Testis (tissue), 2 donors: ENCODE data around the gene SLC9A9.

Source experiments
- POLR2A ChIP-seq: fragments of 450-650 bp; IDR thresholded peaks from one replicate; pipeline ENCODE4 v1.6.1; 2017; ENCODE audit warnings: antibody characterized with exemption, mild to moderate bottlenecking, moderate library complexity
- TF ChIP-seq, protein P1 (sequence below), 3 experiments: fragments of 450-650 bp in 2 of 3; fragments of 200-600 bp in 1 of 3; sonication (generic) in 1 of 3; IDR thresholded peaks; one replicate each; pipeline ENCODE4 v1.5.1; 2016 to 2019; ENCODE audit warnings: antibody characterized with exemption in 3 of 3, mild to moderate bottlenecking in 2 of 3, moderate library complexity in 1 of 3

DNA sequence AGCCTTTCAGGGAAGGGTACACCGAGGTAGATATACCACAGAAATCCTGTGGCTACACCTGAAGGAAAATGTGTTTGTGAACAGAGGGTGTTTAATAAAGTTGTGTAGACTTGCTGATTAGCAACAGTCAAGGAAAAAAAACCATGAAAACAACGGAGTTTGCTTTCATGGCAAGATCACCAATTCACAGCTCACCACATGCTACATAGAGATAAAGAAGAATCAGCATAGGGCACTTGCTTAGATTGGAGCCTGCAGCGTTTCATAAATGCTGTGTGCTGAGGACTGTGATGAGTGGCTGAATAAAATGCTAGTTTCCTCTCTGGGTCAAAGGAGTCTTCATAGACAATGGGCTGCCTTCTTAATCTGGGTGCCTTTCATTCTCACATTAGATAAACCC lies 257.6 kb downstream of the SLC9A9 start:
- TF ChIP-seq, protein P1, sequence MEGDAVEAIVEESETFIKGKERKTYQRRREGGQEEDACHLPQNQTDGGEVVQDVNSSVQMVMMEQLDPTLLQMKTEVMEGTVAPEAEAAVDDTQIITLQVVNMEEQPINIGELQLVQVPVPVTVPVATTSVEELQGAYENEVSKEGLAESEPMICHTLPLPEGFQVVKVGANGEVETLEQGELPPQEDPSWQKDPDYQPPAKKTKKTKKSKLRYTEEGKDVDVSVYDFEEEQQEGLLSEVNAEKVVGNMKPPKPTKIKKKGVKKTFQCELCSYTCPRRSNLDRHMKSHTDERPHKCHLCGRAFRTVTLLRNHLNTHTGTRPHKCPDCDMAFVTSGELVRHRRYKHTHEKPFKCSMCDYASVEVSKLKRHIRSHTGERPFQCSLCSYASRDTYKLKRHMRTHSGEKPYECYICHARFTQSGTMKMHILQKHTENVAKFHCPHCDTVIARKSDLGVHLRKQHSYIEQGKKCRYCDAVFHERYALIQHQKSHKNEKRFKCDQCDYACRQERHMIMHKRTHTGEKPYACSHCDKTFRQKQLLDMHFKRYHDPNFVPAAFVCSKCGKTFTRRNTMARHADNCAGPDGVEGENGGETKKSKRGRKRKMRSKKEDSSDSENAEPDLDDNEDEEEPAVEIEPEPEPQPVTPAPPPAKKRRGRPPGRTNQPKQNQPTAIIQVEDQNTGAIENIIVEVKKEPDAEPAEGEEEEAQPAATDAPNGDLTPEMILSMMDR (IDR thresholded peaks at IDR 0.05), result no peak
- no peak for TF ChIP-seq POLR2A
